Activated naive CD4-positive, alpha-beta T cell treated with anti-CD3 and anti-CD28 coated beads, Interleukin-2, amount 50 U/mL, for 24 hours (primary cell): ENCODE results near the gene ASB13.

Experiments used
- H3K27ac Mint-ChIP-seq: one replicate; pipeline ENCODE4 v1.8.0; 2021; ENCODE audit warnings: mild to moderate bottlenecking, mixed read lengths
- H3K27me3 Mint-ChIP-seq: one replicate; pipeline ENCODE4 v1.8.0; 2021; ENCODE audit warnings: mixed read lengths
- H3K36me3 Mint-ChIP-seq: one replicate; pipeline ENCODE4 v1.8.0; 2021; ENCODE audit warnings: mixed read lengths
- H3K4me1 Mint-ChIP-seq: one replicate; pipeline ENCODE4 v1.8.0; 2021; ENCODE audit warnings: mixed read lengths
- H3K4me3 Mint-ChIP-seq: one replicate; pipeline ENCODE4 v1.8.0; 2021; ENCODE audit warnings: mild to moderate bottlenecking, mixed read lengths
- H3K9me3 Mint-ChIP-seq: one replicate; pipeline ENCODE4 v1.8.0; 2021; ENCODE audit warnings: mixed read lengths

Gene ASB13

DNA sequence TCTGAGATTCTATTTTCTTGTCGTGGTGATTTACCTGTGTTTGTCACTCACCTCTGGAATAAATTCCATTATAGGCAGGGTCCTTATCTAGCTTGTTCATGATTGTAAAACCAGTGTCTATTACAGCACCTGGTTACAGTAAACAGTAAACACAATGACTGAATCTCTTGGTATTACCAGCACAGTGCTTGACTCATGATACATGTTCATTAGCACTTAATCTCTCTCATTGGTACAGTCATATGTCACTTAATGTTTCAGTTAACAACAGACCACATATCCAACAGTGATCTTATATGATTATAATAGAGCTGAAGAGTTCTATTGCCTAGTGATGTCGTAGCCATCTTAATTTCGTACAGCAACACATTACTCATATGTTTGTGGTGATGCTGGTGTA, 16.7 kb upstream of the ASB13 start:
- H3K9me3 Mint-ChIP-seq: no peaks in the 10 kb centered on the region
- peaks cover 34% of the 10 kb centered on the region for H3K4me1 Mint-ChIP-seq
- no peak overlapping the region for H3K4me3 Mint-ChIP-seq
- H3K27me3 Mint-ChIP-seq: no peaks in the 10 kb centered on the region
- peaks cover 1% of the 10 kb centered on the region for H3K36me3 Mint-ChIP-seq
- H3K27ac Mint-ChIP-seq: peak overlapping the region; percentile 6

- Mint-ChIP-seq H3K27ac (no peak overlapping the region), H3K9me3 (no peaks in the 10 kb centered on the region), H3K36me3 (peaks cover 1% of the 10 kb centered on the region), H3K27me3 (peaks cover 2% of the 10 kb centered on the region), H3K4me1 (peaks cover 25% of the 10 kb centered on the region), H3K4me3 (no peak overlapping the region)
Observed at GRCh38 chr10:5681930-5682329, 15.5 kb upstream of the ASB13 start.

DNA sequence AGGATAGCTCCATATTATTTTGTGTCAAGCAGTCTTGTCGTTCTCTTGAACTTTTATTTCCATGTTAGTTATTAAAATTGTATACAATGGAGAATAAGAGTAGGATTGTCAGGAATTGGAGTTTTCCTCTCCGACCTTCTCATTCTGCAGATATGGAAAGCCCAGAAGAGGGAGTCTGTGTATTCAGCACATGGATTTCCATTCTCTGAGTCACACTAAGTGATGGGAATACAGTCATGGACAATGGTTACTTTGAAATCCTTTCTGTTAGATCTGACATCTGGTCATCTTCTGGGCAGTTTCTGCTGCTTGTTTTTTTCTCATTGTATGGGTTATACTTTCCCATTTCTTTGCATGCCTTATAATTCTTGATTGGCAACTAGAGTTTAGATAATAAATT, 13.2 kb upstream of the ASB13 start:
- H3K9me3 Mint-ChIP-seq: no peaks in the 10 kb centered on the region
- no peak overlapping the region for H3K27ac Mint-ChIP-seq
- peaks cover 15% of the 10 kb centered on the region for H3K4me1 Mint-ChIP-seq

GRCh38 chr10:5679037-5679435, 12.6 kb upstream of the ASB13 start:
- peaks cover 2% of the 10 kb centered on the region for H3K27me3 Mint-ChIP-seq
- no peaks in the 10 kb centered on the region for H3K9me3 Mint-ChIP-seq
- no peaks in the 10 kb centered on the region for H3K36me3 Mint-ChIP-seq
- no peak overlapping the region for H3K27ac Mint-ChIP-seq
- peaks cover 9% of the 10 kb centered on the region for H3K4me1 Mint-ChIP-seq
- H3K4me3 Mint-ChIP-seq: no peak overlapping the region

More for the DNA sequence above, 13.2 kb upstream of the ASB13 start:
- H3K4me3 Mint-ChIP-seq: no peak overlapping the region
- no peaks in the 10 kb centered on the region for H3K36me3 Mint-ChIP-seq
- H3K27me3 Mint-ChIP-seq: peaks cover 2% of the 10 kb centered on the region

- H3K27me3 Mint-ChIP-seq: peaks cover 2% of the 10 kb centered on the region
- H3K27ac Mint-ChIP-seq: no peak overlapping the region
- peaks cover 6% of the 10 kb centered on the region for H3K4me1 Mint-ChIP-seq
- no peak overlapping the region for H3K4me3 Mint-ChIP-seq
- no peaks in the 10 kb centered on the region for H3K36me3 Mint-ChIP-seq
- no peaks in the 10 kb centered on the region for H3K9me3 Mint-ChIP-seq
Observed at GRCh38 chr10:5678397-5679036, 12.1 kb upstream of the ASB13 start.

- H3K27ac Mint-ChIP-seq: no peak overlapping the region
- peaks cover 1% of the 10 kb centered on the region for H3K36me3 Mint-ChIP-seq
Observed at GRCh38 chr10:5670662-5671375, 4.4 kb upstream of the ASB13 start.

DNA sequence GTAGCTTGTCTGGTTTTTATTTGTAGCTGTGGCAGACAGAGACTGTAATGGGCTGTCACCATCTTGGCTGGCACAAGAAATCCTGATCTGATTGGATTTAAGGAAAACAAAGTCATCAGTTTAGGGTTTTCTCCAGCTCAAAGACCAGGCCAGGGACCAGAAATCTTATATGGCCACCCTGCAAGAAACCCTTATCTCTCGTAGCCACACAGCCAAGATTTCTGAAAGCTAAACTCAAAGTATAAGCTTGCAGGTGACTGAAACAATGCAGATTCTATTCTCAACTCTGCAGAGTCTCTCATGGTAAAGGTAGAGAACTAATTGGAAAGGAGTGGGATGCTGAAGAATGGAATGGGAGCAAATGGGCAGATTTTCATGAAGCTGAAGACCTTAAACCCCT, 3.2 kb upstream of the ASB13 start:
- H3K4me1 Mint-ChIP-seq: peaks cover 10% of the 10 kb centered on the region
- H3K4me3 Mint-ChIP-seq: no peak overlapping the region
- no peaks in the 10 kb centered on the region for H3K9me3 Mint-ChIP-seq
- peaks cover 1% of the 10 kb centered on the region for H3K36me3 Mint-ChIP-seq
- no peak overlapping the region for H3K27ac Mint-ChIP-seq
- no peaks in the 10 kb centered on the region for H3K27me3 Mint-ChIP-seq

More at GRCh38 chr10:5670662-5671375, 4.4 kb upstream of the ASB13 start:
- H3K4me1 Mint-ChIP-seq: peaks cover 6% of the 10 kb centered on the region
- no peak overlapping the region for H3K4me3 Mint-ChIP-seq
- H3K27me3 Mint-ChIP-seq: no peaks in the 10 kb centered on the region
- H3K9me3 Mint-ChIP-seq: no peaks in the 10 kb centered on the region

GRCh38 chr10:5668429-5668828, 2.0 kb upstream of the ASB13 start:
- no peak overlapping the region for H3K4me3 Mint-ChIP-seq
- no peak overlapping the region for H3K27ac Mint-ChIP-seq

GRCh38 chr10:5666841-5667630, 641 bp upstream of the ASB13 start:
- H3K36me3 Mint-ChIP-seq: no peaks in the 10 kb centered on the region

More at GRCh38 chr10:5668429-5668828, 2.0 kb upstream of the ASB13 start:
- peaks cover 1% of the 10 kb centered on the region for H3K36me3 Mint-ChIP-seq
- peaks cover 18% of the 10 kb centered on the region for H3K4me1 Mint-ChIP-seq
- no peaks in the 10 kb centered on the region for H3K9me3 Mint-ChIP-seq
- no peaks in the 10 kb centered on the region for H3K27me3 Mint-ChIP-seq

GRCh38 chr10:5665373-5666007, 905 bp downstream of the ASB13 start:
- Mint-ChIP-seq H3K27me3 (no peaks in the 10 kb centered on the region), H3K4me1 (peaks cover 21% of the 10 kb centered on the region), H3K9me3 (no peaks in the 10 kb centered on the region), H3K27ac (peak overlapping the region; percentile 65), H3K36me3 (no peaks in the 10 kb centered on the region), H3K4me3 (peak overlapping the region; percentile 87)

More at GRCh38 chr10:5666841-5667630, 641 bp upstream of the ASB13 start:
- H3K27me3 Mint-ChIP-seq: no peaks in the 10 kb centered on the region
- H3K9me3 Mint-ChIP-seq: no peaks in the 10 kb centered on the region
- peaks cover 18% of the 10 kb centered on the region for H3K4me1 Mint-ChIP-seq
- peak overlapping the region; percentile 14 for H3K27ac Mint-ChIP-seq
- H3K4me3 Mint-ChIP-seq: peak overlapping the region; percentile 90

GRCh38 chr10:5663692-5664427, 2.5 kb downstream of the ASB13 start:
- Mint-ChIP-seq H3K4me3 (peak overlapping the region; percentile 66), H3K36me3 (no peaks in the 10 kb centered on the region), H3K9me3 (no peaks in the 10 kb centered on the region), H3K27ac (peak overlapping the region; percentile 46), H3K4me1 (peaks cover 32% of the 10 kb centered on the region), H3K27me3 (no peaks in the 10 kb centered on the region)

- Mint-ChIP-seq H3K4me1 (peaks cover 32% of the 10 kb centered on the region), H3K4me3 (no peak overlapping the region), H3K9me3 (no peaks in the 10 kb centered on the region), H3K27me3 (no peaks in the 10 kb centered on the region), H3K27ac (no peak overlapping the region), H3K36me3 (no peaks in the 10 kb centered on the region)
Observed at GRCh38 chr10:5662708-5663579, 3.5 kb downstream of the ASB13 start.

- no peak overlapping the region for H3K27ac Mint-ChIP-seq
Observed at GRCh38 chr10:5661043-5661442, 5.4 kb downstream of the ASB13 start.

More at GRCh38 chr10:5661043-5661442, 5.4 kb downstream of the ASB13 start:
- Mint-ChIP-seq H3K4me1 (peaks cover 41% of the 10 kb centered on the region), H3K4me3 (no peak overlapping the region), H3K9me3 (no peaks in the 10 kb centered on the region), H3K27me3 (no peaks in the 10 kb centered on the region), H3K36me3 (no peaks in the 10 kb centered on the region)
